IMR-90 (cell line): ENCODE data around the gene NDUFAF2. TPM values are rescaled to one million over a fixed set of nuclear protein-coding genes. Genes with fewer than 3 reads are reported as not detected.

Source experiments
- ATAC-seq: fragments of 200-7000 bp; cut with Tn5 transposase; 2 replicates; pipeline ENCODE4 v1.9.1; 2020; ENCODE audit warnings: low read depth, mild to moderate bottlenecking, moderate library complexity
- BruUV-seq: library from RNA; stranded (reverse); fragments of 400-500 nt; replicated peaks from 2 replicates; lab custom pipeline; 2021; lab: Mats Ljungman, UMichigan
- CTCF ChIA-PET: fragments of 300-600 bp; formaldehyde crosslinking; extraction: SDS; loops from one replicate; lab custom pipeline; 2021; ENCODE audit warnings: antibody characterized with exemption; lab: Yijun Ruan, JAX
- POLR2A ChIA-PET: fragments of 300-600 bp; sonication (Branson Sonifier 250); formaldehyde crosslinking; loops from one replicate; lab custom pipeline; 2022; ENCODE audit warnings: antibody characterized with exemption; ENCODE audit not compliant: unreplicated experiment; lab: Charles Lee
- DNase-seq: peaks from one replicate; pipeline ENCODE4 v3.0.0; 2013
- H2AFZ ChIP-seq: replicated peaks from 2 replicates; pipeline ENCODE3; 2013; ENCODE audit warnings: low read length, mild to moderate bottlenecking; ENCODE audit not compliant: poor library complexity
- H2AK5ac ChIP-seq: 2 replicates; pipeline ENCODE4 v1.6.1; 2013; ENCODE audit warnings: low read depth, low read length, inconsistent platforms
- H2AK9ac ChIP-seq: replicated peaks from 2 replicates; pipeline ENCODE3; 2013; ENCODE audit warnings: mild to moderate bottlenecking, low read depth, low read length, moderate library complexity; ENCODE audit not compliant: poor library complexity
- H2BK120ac ChIP-seq: 2 replicates; pipeline ENCODE4 v1.6.1; 2013; ENCODE audit warnings: low read depth, low read length, inconsistent platforms
- H2BK15ac ChIP-seq: 3 replicates; pipeline ENCODE4 v1.6.1; 2013; ENCODE audit warnings: low read depth, low read length, inconsistent platforms
- H2BK20ac ChIP-seq: 2 replicates; pipeline ENCODE4 v1.6.1; 2013; ENCODE audit warnings: low read depth, mild to moderate bottlenecking, inconsistent platforms, low read length, moderate library complexity
- H2BK5ac ChIP-seq: 2 replicates; pipeline ENCODE4 v1.6.1; 2013; ENCODE audit warnings: mild to moderate bottlenecking, low read depth, low read length, inconsistent platforms; ENCODE audit not compliant: poor library complexity, severe bottlenecking
- H3K14ac ChIP-seq: replicated peaks from 2 replicates; pipeline ENCODE4 v1.6.1; 2013; ENCODE audit warnings: low read depth, low read length, inconsistent platforms
- H3K18ac ChIP-seq: 2 replicates; pipeline ENCODE4 v1.6.1; 2013; ENCODE audit warnings: low read depth, low read length, control low read depth
- H3K23ac ChIP-seq: 2 replicates; pipeline ENCODE4 v1.6.1; 2013; ENCODE audit warnings: low read depth, low read length, inconsistent platforms
- H3K27ac ChIP-seq: 2 replicates; pipeline ENCODE4 v1.5.1; 2013; ENCODE audit warnings: mild to moderate bottlenecking, control low read depth, low read length; ENCODE audit not compliant: insufficient read depth
- H3K27me3 ChIP-seq: 2 replicates; pipeline ENCODE4 v1.6.1; 2013; ENCODE audit warnings: low read length; ENCODE audit not compliant: control insufficient read depth, insufficient read depth
- H3K36me3 ChIP-seq: 2 replicates; pipeline ENCODE4 v1.6.1; 2013; ENCODE audit warnings: low read length, mixed read lengths; ENCODE audit not compliant: control insufficient read depth, insufficient read depth
- H3K4ac ChIP-seq: 2 replicates; pipeline ENCODE4 v1.6.1; 2013; ENCODE audit warnings: low read depth, low read length, inconsistent platforms
- H3K4me1 ChIP-seq: 2 replicates; pipeline ENCODE4 v1.6.1; 2013; ENCODE audit warnings: low read length, mixed read lengths; ENCODE audit not compliant: control insufficient read depth, insufficient read depth
- H3K4me2 ChIP-seq: 2 replicates; pipeline ENCODE4 v1.6.1; 2013; ENCODE audit warnings: low read depth, mild to moderate bottlenecking, control low read depth, low read length, moderate library complexity
- H3K4me3 ChIP-seq: 2 replicates; pipeline ENCODE4 v1.5.1; 2013; ENCODE audit warnings: low read depth, mild to moderate bottlenecking, control low read depth, low read length, moderate library complexity; ENCODE audit not compliant: insufficient read depth
- H3K56ac ChIP-seq: 2 replicates; pipeline ENCODE4 v1.6.1; 2013; ENCODE audit warnings: low read length, inconsistent platforms; ENCODE audit not compliant: insufficient read depth; ENCODE audit errors: extremely low read depth
- H3K79me1 ChIP-seq, 2 experiments: 2 replicates each; pipeline ENCODE4 v1.6.1; 2013; ENCODE audit warnings: low read length in 2 of 2, inconsistent platforms in 1 of 2, low read depth in 1 of 2
- H3K9ac ChIP-seq: 2 replicates; pipeline ENCODE4 v1.6.1; 2013; ENCODE audit warnings: low read depth, low read length, control low read depth
- H3K9me1 ChIP-seq: 2 replicates; pipeline ENCODE4 v1.6.1; 2013; ENCODE audit warnings: low read length, inconsistent platforms; ENCODE audit not compliant: insufficient read depth
- H3K9me3 ChIP-seq: 2 replicates; pipeline ENCODE4 v1.6.1; 2013; ENCODE audit warnings: low read length; ENCODE audit not compliant: control insufficient read depth, insufficient read depth
- H4K20me1 ChIP-seq: 2 replicates; pipeline ENCODE4 v1.6.1; 2013; ENCODE audit warnings: low read length, inconsistent platforms; ENCODE audit not compliant: insufficient read depth
- H4K5ac ChIP-seq: 2 replicates; pipeline ENCODE4 v1.6.1; 2013; ENCODE audit warnings: mild to moderate bottlenecking, low read depth, low read length, control low read depth
- H4K8ac ChIP-seq, 2 experiments: 2 replicates each; pipeline ENCODE4 v1.6.1; 2013; ENCODE audit warnings: low read depth in 2 of 2, low read length in 2 of 2, control low read depth in 1 of 2, inconsistent platforms in 1 of 2
- H4K91ac ChIP-seq: 2 replicates; pipeline ENCODE4 v1.6.1; 2013; ENCODE audit warnings: low read depth, low read length, inconsistent platforms; ENCODE audit not compliant: insufficient read depth
- FOS ChIP-seq: fragments of 150-350 bp; IDR thresholded peaks from 2 replicates; pipeline ENCODE4 v1.6.1; 2016; ENCODE audit warnings: low read depth, low read length
- MAFK ChIP-seq: IDR thresholded peaks from 2 replicates; pipeline ENCODE4 v1.6.1; 2012; ENCODE audit warnings: low read depth, low read length, improper control_type of control experiment
- MAZ ChIP-seq: IDR thresholded peaks from 2 replicates; pipeline ENCODE4 v1.6.1; 2012; ENCODE audit warnings: low read depth, mild to moderate bottlenecking, low read length, improper control_type of control experiment, moderate library complexity, borderline replicate concordance
- MXI1 ChIP-seq: IDR thresholded peaks from 2 replicates; pipeline ENCODE4 v1.6.1; 2012; ENCODE audit warnings: low read depth, mild to moderate bottlenecking, low read length, moderate library complexity, borderline replicate concordance
- POLR2A ChIP-seq: IDR thresholded peaks from 2 replicates; pipeline ENCODE4 v1.6.1; 2012; ENCODE audit warnings: mild to moderate bottlenecking, low read depth, low read length
- RAD21 ChIP-seq: IDR thresholded peaks from 2 replicates; pipeline ENCODE4 v1.6.1; 2012; ENCODE audit warnings: low read length, improper control_type of control experiment
- RCOR1 ChIP-seq: IDR thresholded peaks from 2 replicates; pipeline ENCODE4 v1.6.1; 2012; ENCODE audit warnings: mild to moderate bottlenecking, low read length, improper control_type of control experiment; ENCODE audit not compliant: insufficient replicate concordance
- WGBS, 2 experiments: methylation state at CpG; one replicate each; pipeline versions ENCODE4 v1.1.5 to v1.1.7; 2013; ENCODE audit warnings: missing lambda C conversion rate in 2 of 2; ENCODE audit not compliant: insufficient read length in 1 of 2; ENCODE audit errors: extremely low coverage in 2 of 2; 5-methylcytosine and 5-hydroxymethylcytosine counted together
- dilution Hi-C: fragments of 300-500 bp; cut with HindIII; formaldehyde crosslinking; loops from one replicate; pipeline ENCODE4 v1.14.3; 2018; ENCODE audit warnings: low sequenced_read_pairs; ENCODE audit not compliant: unreplicated experiment
- in situ Hi-C: fragments of 300-500 bp; cut with MboI; formaldehyde crosslinking; loops from 3 replicates; pipeline ENCODE4 v1.14.3; 2019; ENCODE audit warnings: low sequenced_read_pairs, inconsistent platforms, mixed read lengths
- intact Hi-C: fragments of 100-400 bp; cut with micrococcal nuclease; formaldehyde crosslinking; loops from 2 replicates; pipeline ENCODE4 v1.10.0; 2022
- polyA plus RNA-seq, 3 experiments: library from polyadenylated mRNA; depleted of rRNA; stranded (reverse); fragments of >200 nt; gene quantifications; 2 replicates each; pipeline ENCODE4 v1.2.3, GENCODE V29; 2012; ENCODE audit warnings: low replicate concordance in 1 of 3
- total RNA-seq: library from RNA; depleted of rRNA; stranded (reverse); fragments of >200 nt; gene quantifications from 2 replicates; pipeline ENCODE4 v1.2.3, GENCODE V29; 2012
- TF ChIP-seq, protein P1 (sequence below): fragments of 150-350 bp; IDR thresholded peaks from 2 replicates; pipeline ENCODE4 v1.6.1; 2017; ENCODE audit warnings: mild to moderate bottlenecking, antibody characterized with exemption, low read length, low read depth
- TF ChIP-seq, protein P2 (sequence below): conservative IDR thresholded peaks from 2 replicates; pipeline ENCODE4 v1.5.1; 2012; ENCODE audit warnings: mild to moderate bottlenecking, low read depth, low read length, improper control_type of control experiment

NDUFAF2 gene
- total and polyA plus RNA-seq, 2 of the 4 experiments (the other 2 are of a cell fraction): 11.8 to 24.7 TPM

DNA sequence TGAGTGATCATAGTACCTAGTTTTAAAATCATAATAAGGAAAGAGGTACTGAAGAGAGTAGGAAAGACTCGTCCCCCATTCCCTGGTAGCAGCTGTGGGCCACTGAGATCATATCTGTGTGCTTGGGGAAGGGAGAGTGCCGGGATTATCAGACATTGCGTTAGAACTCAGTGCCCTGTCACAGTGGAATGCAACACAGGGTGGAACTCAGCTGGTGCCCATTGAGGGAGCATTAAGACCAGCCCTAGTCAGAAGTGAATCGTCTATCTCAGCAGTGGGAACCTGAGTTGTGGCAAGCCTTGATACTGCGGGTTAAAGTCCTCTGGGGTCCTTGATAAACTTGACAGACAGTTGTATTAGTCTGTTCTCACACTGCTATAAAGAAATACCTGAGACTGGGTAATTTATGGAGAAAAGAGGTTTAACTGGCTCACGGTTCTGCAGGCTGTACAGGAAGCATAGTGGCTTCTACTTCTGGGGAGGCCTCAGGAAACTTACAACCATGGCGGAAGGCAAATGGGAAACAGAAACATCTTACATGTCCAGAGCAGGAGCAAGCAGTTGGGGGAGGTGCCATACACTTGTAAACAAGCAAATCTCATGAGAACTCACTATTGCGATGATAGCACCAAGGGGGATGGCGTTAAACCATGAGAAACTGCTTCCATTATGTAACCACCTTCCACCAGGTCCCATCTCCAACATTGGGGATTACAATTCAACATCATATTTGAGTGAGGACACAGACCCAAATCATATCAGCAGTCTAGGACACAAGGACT is 33.1 kb downstream of the NDUFAF2 start:
- ChIA-PET POLR2A (no interaction called here), CTCF (no interaction called here)
- Histone ChIP-seq H3K4ac (no peak overlapping the region), H4K20me1 (peaks cover 4% of the 10 kb centered on the region; the same call in 1 of the 2 replicates), H3K14ac (no peak overlapping the region), H3K27me3 (no peaks in the 10 kb centered on the region), H4K8ac (no peak overlapping the region), H4K5ac (no peak overlapping the region), H3K9me1 (no peaks in the 10 kb centered on the region), H2BK5ac (no peak overlapping the region), H2BK120ac (no peak overlapping the region), H2AFZ (no peak overlapping the region), H2BK20ac (no peak overlapping the region), H2BK15ac (no peak overlapping the region), H3K9ac (no peak overlapping the region), H3K4me2 (no peak overlapping the region), H2AK9ac (no peak overlapping the region), H2AK5ac (no peak overlapping the region), H3K4me1 (no peaks in the 10 kb centered on the region; the same call in 1 of the 2 replicates), H3K56ac (no peak overlapping the region), H3K79me1 (peaks cover 23 to 34% of the 10 kb centered on the region in 2 experiments), H4K91ac (no peak overlapping the region), H3K4me3 (no peak overlapping the region), H3K23ac (no peak overlapping the region), H3K9me3 (no peaks in the 10 kb centered on the region), H3K36me3 (no peaks in the 10 kb centered on the region), H3K27ac (no peak overlapping the region), H3K18ac (no peak overlapping the region)
- intact Hi-C loops: no loop called here
- DNase-seq: no peak
- dilution Hi-C loops: no loop called here
- BruUV-seq: no TSS peak
- WGBS, 2 experiments: 100% methylated on average over 1 of the region's 9 CpGs; no CpG with 5 or more reads in 1 of the 2 experiments
- ATAC-seq: no peak
- TF ChIP-seq RAD21 (no peak), MAZ (no peak), POLR2A (no peak), MAFK (no peak), RCOR1 (no peak), MXI1 (no peak), FOS (no peak)
- TF ChIP-seq, protein P1, sequence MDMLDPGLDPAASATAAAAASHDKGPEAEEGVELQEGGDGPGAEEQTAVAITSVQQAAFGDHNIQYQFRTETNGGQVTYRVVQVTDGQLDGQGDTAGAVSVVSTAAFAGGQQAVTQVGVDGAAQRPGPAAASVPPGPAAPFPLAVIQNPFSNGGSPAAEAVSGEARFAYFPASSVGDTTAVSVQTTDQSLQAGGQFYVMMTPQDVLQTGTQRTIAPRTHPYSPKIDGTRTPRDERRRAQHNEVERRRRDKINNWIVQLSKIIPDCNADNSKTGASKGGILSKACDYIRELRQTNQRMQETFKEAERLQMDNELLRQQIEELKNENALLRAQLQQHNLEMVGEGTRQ: no peak
- TF ChIP-seq, protein P2, sequence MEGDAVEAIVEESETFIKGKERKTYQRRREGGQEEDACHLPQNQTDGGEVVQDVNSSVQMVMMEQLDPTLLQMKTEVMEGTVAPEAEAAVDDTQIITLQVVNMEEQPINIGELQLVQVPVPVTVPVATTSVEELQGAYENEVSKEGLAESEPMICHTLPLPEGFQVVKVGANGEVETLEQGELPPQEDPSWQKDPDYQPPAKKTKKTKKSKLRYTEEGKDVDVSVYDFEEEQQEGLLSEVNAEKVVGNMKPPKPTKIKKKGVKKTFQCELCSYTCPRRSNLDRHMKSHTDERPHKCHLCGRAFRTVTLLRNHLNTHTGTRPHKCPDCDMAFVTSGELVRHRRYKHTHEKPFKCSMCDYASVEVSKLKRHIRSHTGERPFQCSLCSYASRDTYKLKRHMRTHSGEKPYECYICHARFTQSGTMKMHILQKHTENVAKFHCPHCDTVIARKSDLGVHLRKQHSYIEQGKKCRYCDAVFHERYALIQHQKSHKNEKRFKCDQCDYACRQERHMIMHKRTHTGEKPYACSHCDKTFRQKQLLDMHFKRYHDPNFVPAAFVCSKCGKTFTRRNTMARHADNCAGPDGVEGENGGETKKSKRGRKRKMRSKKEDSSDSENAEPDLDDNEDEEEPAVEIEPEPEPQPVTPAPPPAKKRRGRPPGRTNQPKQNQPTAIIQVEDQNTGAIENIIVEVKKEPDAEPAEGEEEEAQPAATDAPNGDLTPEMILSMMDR: no peak
- in situ Hi-C loops: no loop called here
